Right renal pelvis (tissue), 4 donors: Measurements from ENCODE around the gene PIP5KL1. TPM values are rescaled to one million over a fixed set of nuclear protein-coding genes. Genes with fewer than 3 reads are reported as not detected.

Experiments
- DNase-seq, 4 donors: peaks; one replicate each; pipeline ENCODE4 v3.0.0-alpha.2; 2013; ENCODE audit warnings: low read depth in 4 of 4, low spot score in 3 of 4, missing footprints in 1 of 4
- polyA plus RNA-seq, 4 donors: library from polyadenylated mRNA; unstranded; fragments of 120-200 nt; gene quantifications; one replicate each; pipeline ENCODE4 v1.2.1, GENCODE V29; 2013; ENCODE audit not compliant: insufficient read length in 4 of 4

PIP5KL1 gene, protein sequence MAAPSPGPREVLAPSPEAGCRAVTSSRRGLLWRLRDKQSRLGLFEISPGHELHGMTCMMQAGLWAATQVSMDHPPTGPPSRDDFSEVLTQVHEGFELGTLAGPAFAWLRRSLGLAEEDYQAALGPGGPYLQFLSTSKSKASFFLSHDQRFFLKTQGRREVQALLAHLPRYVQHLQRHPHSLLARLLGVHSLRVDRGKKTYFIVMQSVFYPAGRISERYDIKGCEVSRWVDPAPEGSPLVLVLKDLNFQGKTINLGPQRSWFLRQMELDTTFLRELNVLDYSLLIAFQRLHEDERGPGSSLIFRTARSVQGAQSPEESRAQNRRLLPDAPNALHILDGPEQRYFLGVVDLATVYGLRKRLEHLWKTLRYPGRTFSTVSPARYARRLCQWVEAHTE
- polyA plus RNA-seq = 1 to 10 TPM; 1.0 to 2.3 (median 2.1) TPM

DNA sequence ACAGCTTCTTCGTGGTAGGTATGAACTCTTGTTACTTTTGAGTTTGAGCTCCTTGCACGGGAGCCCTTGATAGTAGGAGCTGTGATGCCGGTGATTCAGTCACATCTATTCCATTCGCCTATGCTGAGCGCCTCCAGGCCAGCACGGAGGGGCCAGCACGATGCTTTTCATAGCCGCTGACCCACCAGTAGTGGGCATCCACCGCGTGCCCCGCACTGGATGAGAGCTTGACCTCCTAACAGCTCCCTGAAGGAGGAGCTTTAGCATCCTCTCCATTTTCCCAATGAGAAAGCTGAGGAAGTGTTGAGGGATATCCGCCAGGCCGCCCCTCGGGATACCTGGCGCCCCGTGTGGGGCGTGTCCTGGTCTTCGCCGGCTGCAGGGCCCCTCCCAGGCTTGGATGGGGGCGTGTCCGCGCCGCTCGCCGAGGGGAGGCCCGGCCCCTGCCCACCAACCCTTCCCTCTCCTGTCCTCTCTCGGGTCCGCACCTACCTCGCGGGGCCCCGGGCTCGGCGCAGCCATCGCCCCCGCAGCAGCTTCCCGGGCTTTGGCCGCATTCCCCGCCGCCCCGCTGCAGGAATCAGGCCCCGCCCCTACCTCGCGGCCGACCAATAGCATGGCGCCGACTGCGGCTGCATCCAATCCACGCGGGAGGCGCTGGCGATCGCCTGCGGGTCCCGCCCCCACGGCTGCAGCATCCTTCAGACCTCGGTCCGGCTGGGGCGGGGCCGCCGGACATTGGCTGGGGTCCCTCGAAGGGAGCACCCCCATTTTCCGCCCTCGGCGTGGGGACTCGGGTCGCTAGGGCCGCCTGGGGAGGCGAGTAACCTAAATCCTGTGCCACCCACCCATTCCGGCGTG lies at the start of gene PIP5KL1:
TSS of gene PIP5KL1 (minus strand) at position 547 of the 861 bp plus-strand sequence. CDS start at position 522, 25 bp downstream.
- DNase-seq = peak in 1 of 4 donors; percentile 70

DNA sequence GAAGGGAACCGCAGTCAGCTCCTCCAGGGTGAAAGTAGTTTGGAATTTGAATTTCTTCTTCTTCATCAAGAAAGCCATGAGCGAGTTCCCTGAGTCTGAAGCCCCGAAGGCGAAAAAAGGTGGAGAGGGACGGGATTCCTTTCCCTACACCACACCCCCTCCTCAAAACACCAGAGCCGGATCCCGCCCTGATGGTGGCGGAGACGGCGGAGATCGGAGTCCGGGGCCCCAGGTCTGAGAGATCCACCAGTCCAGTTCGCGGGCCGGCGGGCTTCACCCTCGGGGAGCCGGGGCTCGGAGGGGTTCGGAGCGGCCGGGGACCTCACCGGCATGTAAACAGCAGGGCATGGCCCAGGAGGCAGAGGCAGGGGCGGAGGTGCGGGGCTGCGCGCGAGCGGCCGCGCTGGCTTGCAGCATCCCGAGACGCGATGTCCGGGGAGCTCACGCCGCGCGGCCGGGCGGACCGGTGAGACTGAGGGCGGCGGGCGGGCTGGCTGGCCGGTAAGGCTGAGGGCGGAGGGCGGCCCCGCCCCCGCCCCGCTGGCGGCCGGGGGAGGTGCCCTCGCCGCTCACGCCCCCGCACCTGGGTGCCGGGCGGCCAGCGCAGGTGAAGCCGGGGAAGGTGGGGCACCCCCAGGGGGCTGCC lies 49.6 kb upstream of the PIP5KL1 start:
- DNase-seq = no peak

DNA sequence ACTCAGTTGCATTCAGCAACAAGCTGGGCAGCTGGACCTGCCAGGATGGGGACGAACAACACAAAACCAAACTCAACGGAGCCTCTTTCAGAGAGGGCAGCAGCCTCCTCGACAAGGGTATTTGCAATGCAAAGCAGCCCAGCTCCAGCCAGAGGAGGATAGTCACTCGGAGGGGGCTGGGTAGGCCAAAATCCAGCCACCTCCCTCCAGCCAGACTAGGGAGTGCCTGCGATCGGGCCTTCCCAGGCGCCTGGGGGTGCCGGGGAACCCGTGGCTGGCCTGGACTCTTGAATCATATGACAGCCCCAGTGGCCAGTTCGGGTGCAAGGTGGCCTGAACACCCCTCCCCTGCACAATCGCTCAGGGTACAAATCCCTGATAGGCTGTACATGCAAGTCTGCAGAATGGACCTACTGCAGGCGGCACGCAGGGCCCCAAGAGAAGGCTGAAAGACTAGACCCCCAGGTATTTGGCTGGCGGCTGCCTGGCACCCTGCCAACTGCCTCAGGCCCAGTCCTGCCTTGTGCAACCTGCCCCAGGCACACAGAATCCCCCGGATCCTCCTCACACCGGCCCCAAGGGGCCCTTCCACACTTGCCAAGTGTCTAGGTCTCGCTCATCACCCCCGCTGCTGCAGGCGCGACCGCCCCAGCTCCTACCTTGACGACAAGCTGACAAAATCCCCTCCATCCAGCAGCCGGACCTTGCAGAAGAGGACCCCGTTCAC lies 48.9 kb upstream of the PIP5KL1 start:
- no peak for DNase-seq

DNA sequence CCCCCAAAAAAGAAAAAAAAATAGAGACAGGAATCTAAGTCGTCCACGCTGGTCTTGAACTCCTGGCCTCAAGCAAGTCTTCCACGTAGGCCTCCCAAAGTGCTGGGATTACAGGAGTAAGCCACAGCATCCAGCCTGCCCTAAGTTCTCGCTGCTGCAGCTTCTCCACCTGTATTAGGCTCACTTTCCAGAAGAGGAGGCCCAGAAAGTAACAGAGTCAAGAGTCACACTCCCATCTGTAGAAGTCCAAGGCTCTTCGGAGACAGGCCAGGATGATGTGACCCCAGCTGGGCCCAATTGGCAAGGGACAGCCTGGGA lies 48.4 kb upstream of the PIP5KL1 start:
- DNase-seq = no peak

DNA sequence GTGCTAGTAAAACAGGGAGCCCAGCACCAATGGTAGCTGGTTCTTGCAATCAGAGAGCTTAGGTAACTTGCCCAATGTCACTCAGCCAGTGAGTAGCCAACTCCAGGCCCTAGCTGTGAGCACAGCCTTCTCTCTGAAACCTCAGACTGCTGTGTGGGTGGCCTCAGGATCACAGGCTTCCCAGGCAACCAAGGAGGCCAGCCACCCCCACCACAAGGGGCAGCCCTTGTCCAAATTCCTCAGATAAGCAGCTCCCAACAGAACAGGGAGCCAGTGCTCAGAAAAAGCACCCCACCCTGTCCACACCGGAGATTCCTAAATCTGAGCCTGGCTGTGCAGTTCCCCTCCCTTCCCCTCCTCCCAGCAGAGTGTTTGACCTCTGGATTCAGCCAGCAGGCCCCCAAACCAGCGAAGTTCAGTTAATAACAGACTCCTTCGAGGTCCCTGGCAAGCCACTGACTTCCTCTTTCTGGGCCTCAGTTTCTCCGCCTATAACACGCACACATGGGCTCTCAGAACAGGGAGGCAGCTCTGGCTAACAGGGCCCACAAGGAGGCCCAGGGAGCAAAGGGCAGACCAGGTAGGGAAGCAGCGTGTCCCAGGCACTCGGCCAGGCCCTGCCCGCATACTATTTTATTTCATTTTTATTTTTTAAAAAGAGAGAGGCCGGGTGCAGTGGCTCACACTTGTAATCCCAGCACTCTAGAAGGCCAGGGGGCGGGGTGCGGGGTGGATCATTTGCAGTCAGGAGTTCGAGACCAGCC lies 47.5 kb upstream of the PIP5KL1 start:
- DNase-seq = no peak

DNA sequence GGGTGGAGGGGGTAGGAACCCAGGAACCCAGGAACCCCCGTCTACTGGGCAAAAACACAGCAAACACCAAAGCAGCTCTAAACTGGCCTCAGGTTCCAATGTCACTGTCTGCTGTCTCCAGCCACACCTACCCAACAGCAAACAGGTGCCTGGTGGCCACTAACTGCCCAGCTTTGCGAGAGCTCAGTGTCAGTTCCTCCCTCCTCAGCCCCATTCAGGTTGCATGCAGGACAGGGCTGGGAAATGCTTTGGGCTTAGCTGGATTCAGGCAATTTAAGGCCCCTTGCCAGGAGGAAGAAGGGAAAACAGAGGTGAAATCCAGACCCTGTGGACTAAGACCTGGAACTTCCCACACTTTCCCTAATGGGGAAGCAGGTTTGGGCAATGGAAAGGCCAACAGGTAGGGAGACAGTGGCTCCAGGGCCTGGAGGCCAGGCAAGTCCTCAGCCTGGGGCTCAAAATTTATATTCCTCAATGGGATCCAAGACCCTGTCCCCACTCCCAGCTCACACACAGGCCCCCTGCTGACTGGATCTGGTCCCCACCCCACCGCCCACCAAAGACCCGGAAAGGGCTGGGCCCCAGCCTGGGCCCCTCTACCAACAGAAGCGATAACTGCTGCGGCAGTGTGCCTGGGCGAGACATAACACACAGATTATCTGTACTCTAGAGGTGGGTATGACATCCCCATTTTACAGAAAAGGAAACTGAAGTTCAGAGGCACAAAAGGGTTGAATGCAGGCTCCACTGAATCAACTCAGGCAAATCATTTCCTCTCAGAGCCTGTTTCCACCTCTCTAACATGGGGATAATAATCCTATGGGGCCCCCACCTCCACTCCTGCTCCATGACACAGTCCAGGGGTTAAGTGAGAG lies 46.7 kb upstream of the PIP5KL1 start:
- DNase-seq = no peak

DNA sequence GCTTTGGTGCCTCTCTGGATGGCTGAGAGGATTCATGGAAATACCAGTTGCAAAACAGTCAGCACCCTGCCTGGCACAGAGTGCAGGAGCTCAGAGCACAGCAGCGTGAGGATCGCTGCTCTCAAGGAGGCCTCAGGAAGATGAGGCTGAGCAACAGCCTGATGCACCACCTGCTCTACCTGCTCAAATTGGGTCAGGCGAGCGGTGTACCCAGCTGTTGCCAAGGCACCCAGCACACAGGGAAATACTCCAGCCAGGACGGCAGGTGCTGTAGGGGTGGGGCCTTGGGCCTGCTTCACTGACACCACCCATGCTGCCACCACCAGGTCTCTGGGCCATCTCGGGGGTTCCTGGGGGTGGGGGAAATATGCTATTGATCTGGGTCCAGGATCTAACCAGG lies 45.9 kb upstream of the PIP5KL1 start:
- DNase-seq = no peak

DNA sequence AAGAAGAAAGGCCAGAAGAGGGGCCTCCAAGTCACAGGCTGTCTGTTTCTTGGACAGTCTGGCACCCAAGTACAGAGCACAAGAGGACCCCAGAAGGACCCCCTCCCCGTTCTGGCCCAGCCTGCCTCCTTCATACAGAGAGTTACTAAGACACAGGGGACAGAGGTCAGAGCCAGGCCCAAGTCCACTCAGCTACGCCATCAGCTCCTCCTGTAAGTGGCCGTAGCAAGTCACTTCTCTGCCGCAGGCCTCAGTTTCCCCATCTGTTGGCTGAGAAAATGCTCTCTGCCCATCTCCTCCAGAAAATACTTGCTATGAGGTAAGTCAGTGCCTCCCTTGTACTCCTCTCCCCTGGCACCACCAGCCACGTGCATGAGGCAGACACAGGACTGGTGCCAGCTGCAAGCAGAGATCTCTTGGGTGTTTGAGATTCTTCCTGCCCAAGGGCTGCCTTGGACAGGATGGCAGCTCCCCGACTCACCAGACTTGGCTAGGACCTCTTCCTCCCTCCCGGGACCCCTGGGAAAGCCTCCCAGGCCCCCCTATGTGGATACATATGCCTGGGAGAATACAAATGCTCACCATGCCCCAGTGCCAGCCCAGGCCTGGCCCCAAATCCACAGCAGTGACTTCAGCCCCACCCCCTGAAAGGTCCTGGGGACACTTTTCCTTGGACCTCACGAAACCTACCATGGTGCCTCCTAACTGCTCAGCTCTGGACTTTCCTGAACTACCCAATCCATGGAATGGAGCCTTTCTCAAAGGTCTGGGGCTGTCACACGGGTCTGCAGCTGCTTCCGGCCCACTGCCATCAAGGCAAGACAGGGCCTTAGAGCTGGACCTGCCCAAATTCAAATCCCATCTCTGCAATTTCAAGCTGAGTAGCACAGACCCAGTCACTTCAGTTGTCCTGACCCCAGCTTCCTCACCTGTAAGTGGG lies 45.1 kb upstream of the PIP5KL1 start:
- DNase-seq = no peak

DNA sequence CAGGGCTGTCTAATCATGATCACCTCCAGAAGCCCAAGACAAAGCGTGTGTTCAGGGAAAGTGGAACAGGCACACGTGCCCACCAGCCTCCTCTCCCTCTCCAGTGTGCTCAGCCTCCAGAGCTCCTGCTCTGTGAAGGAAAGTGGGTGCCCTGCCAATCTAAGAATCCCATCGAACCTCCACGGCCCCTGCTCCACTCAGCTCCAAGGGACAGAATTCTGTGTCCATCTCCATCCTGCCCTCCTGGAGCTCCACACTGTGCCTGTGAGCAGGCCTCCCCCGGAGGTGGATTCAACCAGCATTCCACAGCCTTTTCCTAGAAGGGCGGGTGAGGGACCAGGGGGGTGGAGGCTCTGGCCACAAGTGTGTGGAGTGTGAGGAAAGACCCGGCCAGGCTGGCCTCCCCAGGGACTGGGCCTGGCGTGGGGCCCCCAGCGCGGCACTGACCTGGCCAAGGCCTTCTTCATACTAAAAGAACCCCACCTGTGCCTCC lies 44.2 kb upstream of the PIP5KL1 start:
- DNase-seq = no peak

DNA sequence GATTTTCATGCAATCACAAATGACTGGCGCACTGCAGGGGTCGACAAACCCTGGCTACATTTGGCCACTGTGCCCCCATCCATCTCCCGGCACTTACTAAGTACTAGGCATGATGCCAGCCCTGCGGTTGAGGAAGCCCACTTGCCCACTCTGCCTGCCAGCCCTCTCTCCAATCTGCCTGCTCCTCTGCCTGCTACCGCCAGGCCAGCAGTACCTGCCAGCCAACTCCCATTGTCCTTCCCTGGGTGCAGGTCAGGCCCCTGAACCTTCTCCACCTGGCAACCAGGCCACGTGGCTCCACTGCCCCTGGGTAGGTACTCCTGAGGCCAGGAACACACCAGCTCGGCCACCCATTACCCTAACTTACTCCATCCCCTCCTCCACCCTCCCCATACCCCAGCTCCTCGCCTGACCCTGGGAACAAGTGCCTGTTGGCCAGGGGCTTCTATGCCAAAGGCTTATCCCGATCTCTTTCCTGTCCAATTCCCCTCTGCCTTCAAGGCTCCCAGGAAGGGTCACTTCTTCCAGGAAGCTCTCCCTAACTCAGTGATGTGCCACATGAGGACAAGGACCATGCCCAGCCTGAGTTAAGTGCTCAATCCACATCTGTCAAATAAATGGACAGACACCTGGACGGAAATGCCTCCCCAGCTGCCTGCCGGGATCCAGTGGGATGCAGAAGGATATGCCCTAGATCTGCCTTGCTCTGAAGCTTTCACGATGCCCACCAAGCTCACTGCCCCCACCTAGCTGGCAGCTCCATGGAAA lies 43.6 kb upstream of the PIP5KL1 start:
- DNase-seq = no peak

DNA sequence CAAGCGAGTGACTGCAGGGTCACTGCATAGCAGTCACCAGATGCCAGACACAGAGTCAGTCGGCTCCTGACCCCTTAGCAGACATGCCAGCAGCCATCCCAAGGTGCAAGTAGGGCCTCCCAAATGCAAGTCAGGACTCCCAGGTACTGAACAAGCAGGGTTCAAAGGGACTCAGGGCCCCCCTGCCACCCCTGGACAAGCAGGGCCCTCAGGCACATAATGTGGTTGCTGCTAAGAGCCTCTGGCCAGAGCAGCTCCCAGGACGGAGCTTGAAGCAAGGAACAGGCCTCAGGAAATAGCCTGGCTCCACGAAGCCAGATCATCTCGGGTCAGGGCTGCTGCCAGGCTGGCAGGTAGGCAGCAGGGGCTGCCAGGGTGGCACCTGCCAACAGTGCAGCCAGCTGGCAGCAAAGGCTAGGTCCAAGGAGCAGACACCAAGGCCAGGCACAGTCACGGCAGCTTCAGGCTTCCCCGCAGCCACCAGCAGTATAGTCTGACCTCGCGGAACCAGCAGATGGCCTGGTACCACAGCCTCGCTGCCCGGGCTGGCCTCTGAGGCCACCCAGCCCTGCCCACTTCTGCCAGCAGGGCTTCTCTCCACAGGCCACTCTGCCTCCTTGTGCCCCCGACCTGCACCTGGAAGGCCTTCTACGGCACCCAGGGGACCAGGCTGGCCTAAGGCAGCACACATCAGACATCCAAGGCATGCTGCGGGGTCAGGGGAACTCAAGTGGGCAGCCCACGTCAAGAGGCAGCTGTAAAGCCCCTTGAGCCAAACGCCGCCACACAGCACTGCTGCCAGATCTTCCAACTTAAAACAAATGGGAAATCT lies 42.8 kb upstream of the PIP5KL1 start:
- no peak for DNase-seq

DNA sequence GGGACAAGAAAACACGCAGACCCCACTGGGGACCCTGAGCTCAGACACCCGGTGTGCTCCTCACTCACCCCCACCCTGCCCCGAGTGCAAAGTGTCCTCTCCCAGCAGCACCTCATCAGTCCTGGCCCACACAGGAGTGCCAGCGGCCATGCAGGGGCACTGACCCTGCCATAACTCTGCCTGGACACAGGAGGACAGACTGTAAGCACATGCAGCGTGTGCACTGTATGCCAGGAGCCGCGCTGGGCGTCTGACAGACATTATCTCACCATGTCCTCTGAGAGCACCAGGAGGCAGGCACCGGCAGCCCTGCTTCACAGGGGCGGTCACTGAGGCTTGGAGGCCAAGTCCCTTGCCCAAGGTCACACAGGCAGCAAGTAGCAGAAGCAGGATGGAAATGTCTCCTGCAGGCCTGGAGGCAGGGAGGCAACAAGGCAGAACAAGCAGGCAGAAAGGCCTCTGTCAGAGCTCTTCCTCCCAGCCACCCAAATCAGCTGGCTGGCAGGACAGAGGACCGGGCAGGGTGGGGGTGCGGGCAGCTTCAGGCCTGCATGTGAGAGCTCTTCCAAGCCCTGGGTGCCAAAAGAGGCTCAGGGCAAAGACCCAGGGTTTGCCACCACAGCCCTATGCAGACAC lies 41.8 kb upstream of the PIP5KL1 start:
- no peak for DNase-seq

DNA sequence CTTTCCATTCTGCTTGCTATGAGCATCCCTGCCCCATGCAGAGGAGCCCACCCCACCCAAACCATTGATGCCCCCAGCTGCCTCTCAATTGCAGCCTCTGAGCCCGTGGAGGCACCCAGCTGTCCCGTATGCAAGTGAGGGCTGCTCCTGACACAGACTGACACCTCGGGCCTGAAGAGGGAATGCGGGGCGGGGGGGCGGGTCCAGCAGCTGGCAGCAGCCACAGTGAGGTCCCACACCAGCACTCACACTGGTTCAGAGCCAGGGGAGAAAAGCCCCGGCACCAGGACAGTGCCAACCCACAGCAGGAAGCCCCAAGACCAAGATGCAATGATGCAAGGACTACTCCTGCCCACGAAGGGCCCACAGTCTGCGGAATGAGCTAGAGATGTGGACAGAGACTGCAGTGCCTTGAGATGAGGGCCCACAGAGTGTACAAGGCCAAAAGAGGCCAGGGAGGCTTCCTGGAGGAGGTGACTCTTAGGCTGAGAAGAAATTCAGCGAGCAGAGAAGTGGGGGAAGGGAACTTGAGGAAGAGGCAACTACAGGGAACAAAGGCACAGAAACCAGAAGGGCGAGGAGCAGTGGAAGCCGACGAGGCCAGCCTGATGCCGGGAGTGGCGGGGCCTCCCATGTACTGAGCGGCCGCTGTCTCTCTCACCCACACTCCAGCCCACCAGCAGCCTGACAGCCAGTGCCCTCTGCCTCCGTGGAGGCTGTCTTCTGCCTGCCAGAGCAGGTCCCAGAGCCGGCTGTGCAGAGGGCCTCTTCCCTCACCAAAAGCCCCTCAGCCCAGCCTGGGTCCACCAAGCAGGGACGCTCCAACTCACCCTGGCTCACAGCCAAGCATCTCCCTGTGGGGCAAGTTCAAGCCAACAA lies 41.0 kb upstream of the PIP5KL1 start:
- DNase-seq = no peak
